Adrenal gland (tissue), 5 donors: ENCODE measurements around the gene IL1RAPL1.

Experiments used
- CTCF ChIP-seq, 6 experiments: fragments of 450-650 bp in 4 of 6; fragments of 200-600 bp in 2 of 6; sonication (generic) in 1 of 6; IDR thresholded peaks; 1 replicate in 5 of 6; 2 replicates in 1 of 6; pipeline versions ENCODE4 v1.5.1 to v1.8.0; 2016 to 2021; ENCODE audit warnings: antibody characterized with exemption in 6 of 6, mild to moderate bottlenecking in 2 of 6, moderate library complexity in 1 of 6
- POLR2A ChIP-seq, 2 donors: fragments of 450-650 bp; IDR thresholded peaks; one replicate each; pipeline ENCODE4 v1.6.1; 2017; ENCODE audit warnings: antibody characterized with exemption in 2 of 2, mild to moderate bottlenecking in 2 of 2, moderate library complexity in 1 of 2
- donor health status: DM: no; HTN: no; CAD: no.

GRCh38 chrX:28590396-28590795 is 3.1 kb downstream of the IL1RAPL1 start:
- TF ChIP-seq CTCF (IDR thresholded peaks at IDR 0.05) (no peak), POLR2A (IDR thresholded peaks at IDR 0.05) (no peak)
